ENCODE data around the gene ANXA8.
A peak's percentile ranks its signal among the peaks of the same experiment; 100 is the strongest.
"Not testable (repeated sequence)": the region's sequence is repeated elsewhere in the genome, so short reads cannot be mapped to it uniquely, and the experiment has no call there.

Gene ANXA8

DNA sequence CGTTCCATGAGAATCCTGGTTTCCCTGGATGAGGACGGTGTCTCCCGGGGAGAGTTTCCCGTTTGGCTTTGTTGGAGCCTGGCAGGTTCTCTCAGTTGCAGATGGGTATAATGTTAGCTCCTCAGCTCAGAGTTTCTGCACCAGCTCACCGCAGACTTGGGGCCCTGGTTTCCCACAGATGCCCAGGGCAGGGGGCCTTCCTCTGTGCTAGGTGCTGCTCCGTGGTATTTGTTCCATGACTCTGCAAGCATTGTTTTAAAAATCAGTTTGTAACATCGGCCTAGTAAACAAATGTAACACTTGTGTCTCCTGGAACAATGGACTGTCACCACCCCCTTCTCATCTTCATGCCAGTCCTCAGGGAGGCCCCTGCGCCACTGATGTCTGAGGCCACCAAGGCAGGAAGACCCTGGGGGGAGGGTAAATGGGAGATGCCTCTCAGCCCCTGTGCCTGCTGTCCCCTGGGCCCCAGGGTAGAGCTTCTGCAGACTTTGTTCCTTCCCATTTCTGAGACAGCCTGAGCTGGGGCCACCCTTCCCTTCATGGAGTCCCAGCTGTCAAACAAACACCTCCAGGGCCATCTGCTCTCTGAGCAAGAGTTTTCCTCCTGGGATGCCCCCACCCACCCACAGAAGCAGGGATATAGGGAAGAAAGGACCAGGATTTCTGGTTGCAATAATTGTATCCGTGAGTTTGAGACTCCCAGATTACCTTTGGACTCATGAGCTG is 28.4 kb downstream of the ANXA8 start:
- H3K9me3 Mint-ChIP-seq = not testable (repeated sequence)

DNA sequence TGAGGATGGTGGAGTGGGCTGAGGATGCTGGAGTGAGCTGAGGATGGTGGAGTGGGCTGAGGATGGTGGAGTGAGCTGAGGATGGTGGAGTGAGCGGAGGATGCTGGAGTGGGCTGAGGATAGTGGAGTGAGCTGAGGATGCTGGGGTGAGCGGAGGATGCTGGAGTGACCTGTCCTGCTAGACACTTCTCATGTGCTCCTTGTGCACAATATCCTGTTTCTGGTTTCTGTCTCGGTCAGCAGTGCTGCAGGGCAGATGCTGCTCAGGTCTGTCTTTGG is 29.2 kb downstream of the ANXA8 start:
- no peaks in the 10 kb centered on the region for H3K4me1 Mint-ChIP-seq
- H3K9me3 Mint-ChIP-seq = no peaks in the 10 kb centered on the region
- H3K36me3 Mint-ChIP-seq = no peaks in the 10 kb centered on the region
- H3K4me3 Mint-ChIP-seq = no peak overlapping the region
- DNase-seq (ENCODE audit: low spot score in 2 of 2) (peak in 1 of 2 donors; percentile 23), ATAC-seq (no peak)
- H3K27ac Mint-ChIP-seq = no peak overlapping the region

More for the DNA sequence above, 28.4 kb downstream of the ANXA8 start:
- DNase-seq (ENCODE audit: low spot score in 2 of 2) = peak in 1 of 2 donors; percentile 35
- not testable (repeated sequence) for H3K36me3 Mint-ChIP-seq, H3K4me1 Mint-ChIP-seq, ATAC-seq, H3K27ac Mint-ChIP-seq, H3K4me3 Mint-ChIP-seq

DNA sequence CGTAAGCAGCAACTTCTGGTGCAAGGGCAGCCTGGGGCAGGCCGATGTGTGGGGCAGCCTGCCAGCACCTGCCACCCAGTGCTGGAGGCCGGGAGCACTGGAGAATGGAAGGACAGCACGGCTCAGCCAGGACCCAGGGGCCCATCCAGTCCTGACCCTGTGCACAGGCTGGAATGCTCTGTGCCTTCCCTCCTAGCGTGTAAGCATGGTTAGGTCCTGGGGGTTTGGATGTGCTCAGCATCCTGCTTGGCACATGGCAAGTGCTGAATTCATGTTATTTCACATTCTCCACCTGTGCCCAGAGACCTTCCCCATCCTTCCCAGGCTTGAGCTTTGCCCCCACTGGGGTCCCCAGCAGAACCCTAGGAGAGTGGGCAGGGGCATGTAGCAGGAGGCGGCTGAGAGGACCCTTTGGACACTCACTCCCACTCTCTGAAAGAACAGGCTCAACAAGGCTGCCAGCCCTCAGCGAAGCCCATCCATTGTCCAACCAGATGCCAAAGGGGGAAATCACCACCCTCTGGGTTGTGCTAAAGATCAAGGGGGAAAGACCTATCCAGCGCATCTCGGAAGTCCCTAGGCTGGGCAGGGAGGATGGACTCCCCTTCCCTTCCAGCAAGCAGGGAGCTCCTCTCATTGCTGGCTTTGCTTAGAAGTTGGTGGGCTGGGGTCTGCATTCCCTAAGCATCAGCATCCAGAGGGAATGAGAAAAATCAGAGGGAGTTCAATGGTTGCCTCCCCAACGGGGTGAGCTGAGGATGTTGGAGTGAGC is 29.7 kb downstream of the ANXA8 start:
- Mint-ChIP-seq H3K36me3 (no peaks in the 10 kb centered on the region), H3K9me3 (no peaks in the 10 kb centered on the region), H3K4me3 (no peak overlapping the region), H3K4me1 (no peaks in the 10 kb centered on the region), H3K27ac (no peak overlapping the region)
- ATAC-seq = no peak
- no peak for DNase-seq (ENCODE audit: low spot score in 2 of 2)

DNA sequence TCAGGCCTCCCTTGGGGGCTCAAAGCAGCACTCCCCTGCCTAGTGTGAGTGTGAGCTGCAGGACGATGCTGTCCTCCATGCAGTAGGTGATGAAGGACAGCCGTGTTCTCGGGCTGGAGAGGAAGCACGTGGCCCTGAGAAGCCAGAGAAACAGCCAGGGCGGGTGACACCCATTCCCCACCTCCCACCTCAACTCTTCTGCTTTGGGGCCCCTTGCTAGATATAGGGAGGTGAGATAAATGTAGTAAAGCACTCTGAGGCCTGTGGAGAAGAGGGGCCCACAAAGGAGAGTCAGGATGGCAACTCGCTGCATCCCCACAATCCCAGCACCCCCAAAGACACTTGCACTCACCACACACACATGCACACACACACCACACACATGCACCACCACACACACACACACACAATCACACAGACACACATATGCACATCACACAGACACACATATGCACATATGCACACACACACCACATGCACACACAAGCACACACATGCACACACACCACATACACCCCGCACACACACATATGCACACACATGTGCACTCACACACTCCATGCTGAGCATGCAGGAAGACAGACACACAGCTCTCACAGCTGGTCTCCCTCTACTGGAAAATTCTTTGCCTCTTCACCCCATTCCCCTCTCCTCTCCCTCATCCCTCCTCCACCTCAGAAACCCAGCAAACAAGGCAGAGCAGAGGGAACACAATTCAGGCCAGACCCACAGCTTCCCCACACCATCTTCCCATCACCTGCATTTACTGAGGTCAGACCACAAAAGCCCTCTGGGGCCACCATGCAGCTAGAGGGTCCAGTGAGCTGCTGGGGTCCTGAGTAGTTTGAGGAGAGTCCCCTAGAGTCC is 30.5 kb downstream of the ANXA8 start:
- H3K4me3 Mint-ChIP-seq = no peak overlapping the region
- DNase-seq (ENCODE audit: low spot score in 2 of 2) = no peak
- no peak overlapping the region for H3K27ac Mint-ChIP-seq
- no peak for ATAC-seq
- H3K36me3 Mint-ChIP-seq = no peaks in the 10 kb centered on the region
- H3K9me3 Mint-ChIP-seq = no peaks in the 10 kb centered on the region
- peaks cover 7% of the 10 kb centered on the region for H3K4me1 Mint-ChIP-seq

DNA sequence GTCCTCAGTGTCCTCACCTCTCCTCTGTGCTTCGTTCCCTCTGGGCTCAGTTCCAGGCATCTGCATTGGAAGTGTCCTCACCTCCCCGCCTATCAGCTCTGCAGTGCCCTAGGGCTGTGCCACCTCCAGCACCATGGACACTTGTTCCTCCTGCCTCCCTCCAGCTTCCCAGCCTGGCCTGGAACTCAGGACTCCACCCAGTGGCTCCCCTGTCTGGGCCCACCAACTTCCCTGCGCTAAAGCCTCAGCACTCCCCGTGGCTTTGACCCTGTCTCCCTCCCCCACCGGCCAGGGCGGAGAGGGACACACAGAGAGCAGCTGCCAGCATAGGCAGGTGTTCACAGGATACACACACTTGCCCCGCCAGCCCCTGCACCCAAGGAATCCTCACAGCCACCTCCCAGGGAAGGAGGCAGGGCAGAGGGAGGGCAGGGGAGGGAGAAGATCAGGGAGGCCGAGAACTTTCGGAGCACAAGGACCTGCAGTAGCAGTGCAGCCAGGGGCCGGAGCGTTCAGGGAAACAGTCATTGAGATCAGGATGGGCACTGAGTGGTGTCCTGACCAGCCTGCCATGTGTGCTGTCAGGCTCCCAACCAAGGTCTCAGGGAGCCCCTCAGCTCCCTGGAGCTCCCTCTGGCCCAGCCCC is 31.3 kb downstream of the ANXA8 start:
- Mint-ChIP-seq H3K36me3 (no peaks in the 10 kb centered on the region), H3K27ac (no peak overlapping the region), H3K4me1 (peaks cover 15% of the 10 kb centered on the region), H3K9me3 (peaks cover 5% of the 10 kb centered on the region), H3K4me3 (no peak overlapping the region)
- ATAC-seq = no peak
- no peak for DNase-seq (ENCODE audit: low spot score in 2 of 2)

DNA sequence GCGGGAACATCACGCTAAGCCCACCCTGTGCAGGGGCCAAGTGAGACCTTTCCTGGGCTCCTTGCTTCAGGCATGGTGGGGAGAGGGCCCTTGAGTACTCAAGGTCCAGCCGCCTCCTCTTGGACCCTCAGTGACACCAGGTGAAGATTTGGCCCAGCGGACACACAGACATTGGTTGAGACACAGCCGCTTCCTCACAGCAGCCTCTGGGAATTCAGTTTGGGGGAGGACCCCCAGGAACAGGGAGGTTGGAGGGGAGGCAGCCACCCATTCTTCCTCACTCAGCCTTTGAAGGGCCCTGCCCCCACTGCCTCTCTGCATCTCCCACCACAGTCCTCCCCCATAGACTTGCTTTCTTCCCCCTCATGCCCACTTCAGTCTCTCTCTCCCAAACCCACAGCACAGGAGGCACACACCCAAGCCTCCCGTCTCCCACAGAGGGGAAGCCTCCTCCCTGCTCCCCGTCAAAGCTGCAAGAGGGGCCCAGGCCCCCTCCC is 31.9 kb downstream of the ANXA8 start:
- H3K4me3 Mint-ChIP-seq = no peak overlapping the region
- no peak for DNase-seq (ENCODE audit: low spot score in 2 of 2)
- peaks cover 15% of the 10 kb centered on the region for H3K4me1 Mint-ChIP-seq
- no peak for ATAC-seq
- H3K27ac Mint-ChIP-seq = no peak overlapping the region
- H3K36me3 Mint-ChIP-seq = no peaks in the 10 kb centered on the region
- H3K9me3 Mint-ChIP-seq = peaks cover 6% of the 10 kb centered on the region

DNA sequence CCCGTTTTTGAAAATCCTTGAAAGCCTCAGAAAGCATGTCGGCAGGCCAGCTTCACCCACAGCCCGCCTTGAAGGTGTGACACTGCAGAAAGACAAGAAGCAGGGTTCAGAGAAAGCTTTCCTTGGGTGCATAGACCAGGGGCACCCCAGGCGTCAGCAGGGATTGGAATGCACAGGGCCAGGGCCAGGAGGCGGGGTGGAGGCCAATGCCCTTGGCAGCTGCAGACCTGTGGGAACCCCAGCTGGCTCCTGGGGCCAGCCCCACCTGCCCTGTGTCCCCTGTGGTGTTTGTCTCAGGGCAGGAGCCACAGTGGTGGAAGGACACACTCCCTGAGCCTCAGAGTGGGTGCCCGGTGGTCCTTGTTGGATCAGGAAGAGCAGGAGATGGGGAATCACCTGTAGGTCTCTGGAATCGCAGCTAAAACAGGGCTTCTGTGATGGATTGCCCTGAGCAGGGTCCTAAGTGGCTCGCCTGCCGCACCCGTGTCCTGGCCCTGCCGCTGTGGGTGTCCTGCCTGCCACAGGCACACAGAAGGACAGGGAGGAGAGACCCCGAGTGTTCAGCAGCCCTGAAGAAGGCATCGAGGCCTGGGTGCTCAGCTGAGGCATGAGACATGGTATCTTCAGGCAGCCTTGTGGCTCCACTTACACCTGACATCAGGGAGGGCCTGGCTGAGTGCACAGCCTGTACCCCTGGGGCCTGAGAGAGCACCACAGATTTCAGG is 32.5 kb downstream of the ANXA8 start:
- no peak overlapping the region for H3K4me3 Mint-ChIP-seq
- ATAC-seq = peak; percentile 6
- DNase-seq (ENCODE audit: low spot score in 2 of 2) = no peak
- peaks cover 6% of the 10 kb centered on the region for H3K9me3 Mint-ChIP-seq
- peaks cover 15% of the 10 kb centered on the region for H3K4me1 Mint-ChIP-seq
- no peak overlapping the region for H3K27ac Mint-ChIP-seq
- no peaks in the 10 kb centered on the region for H3K36me3 Mint-ChIP-seq

DNA sequence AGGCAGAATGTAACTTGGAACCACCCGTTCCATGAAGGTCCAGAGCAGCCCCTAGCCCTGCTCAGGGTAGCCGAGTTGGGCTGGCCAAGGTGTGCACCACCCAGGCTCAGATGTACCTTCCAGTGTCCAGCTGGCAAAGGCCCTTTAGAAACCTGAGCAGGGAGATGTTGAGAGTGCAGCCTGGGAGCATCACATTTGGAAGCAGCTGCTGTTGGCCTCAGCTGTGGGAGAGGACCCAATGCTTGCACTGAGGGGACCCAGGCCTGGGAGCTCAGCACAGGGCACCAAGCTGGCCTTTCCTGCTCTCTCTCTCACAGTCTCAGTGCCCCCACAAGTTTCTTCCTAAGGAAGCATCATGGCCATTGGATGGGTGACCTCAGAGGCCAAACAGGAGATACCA is 33.5 kb downstream of the ANXA8 start:
- Mint-ChIP-seq H3K4me3 (no peak overlapping the region), H3K4me1 (peaks cover 15% of the 10 kb centered on the region), H3K36me3 (no peaks in the 10 kb centered on the region), H3K9me3 (peaks cover 12% of the 10 kb centered on the region), H3K27ac (no peak overlapping the region)
- ATAC-seq = no peak
- no peak for DNase-seq (ENCODE audit: low spot score in 2 of 2)

DNA sequence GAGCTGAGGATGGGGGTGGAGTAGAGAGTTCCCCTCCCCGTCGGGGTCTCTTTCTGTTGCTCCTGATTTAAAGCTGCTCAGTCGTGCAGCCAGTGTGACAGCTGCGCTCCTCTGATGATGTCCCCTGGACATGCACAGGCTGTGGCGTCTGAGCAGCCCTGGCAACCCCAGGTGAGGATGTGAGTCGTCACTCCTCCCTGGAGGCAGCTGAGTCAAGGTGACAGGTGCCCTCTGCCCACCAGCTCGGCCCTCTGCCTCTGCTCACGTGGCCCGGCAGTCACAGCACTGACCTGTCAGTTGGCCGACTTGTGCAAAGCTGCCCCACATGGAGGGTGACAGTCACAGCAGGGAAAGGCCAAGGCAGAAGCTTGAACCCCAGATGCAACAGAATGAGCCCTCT is 33.9 kb downstream of the ANXA8 start:
- no peak for ATAC-seq
- no peak overlapping the region for H3K27ac Mint-ChIP-seq

DNA sequence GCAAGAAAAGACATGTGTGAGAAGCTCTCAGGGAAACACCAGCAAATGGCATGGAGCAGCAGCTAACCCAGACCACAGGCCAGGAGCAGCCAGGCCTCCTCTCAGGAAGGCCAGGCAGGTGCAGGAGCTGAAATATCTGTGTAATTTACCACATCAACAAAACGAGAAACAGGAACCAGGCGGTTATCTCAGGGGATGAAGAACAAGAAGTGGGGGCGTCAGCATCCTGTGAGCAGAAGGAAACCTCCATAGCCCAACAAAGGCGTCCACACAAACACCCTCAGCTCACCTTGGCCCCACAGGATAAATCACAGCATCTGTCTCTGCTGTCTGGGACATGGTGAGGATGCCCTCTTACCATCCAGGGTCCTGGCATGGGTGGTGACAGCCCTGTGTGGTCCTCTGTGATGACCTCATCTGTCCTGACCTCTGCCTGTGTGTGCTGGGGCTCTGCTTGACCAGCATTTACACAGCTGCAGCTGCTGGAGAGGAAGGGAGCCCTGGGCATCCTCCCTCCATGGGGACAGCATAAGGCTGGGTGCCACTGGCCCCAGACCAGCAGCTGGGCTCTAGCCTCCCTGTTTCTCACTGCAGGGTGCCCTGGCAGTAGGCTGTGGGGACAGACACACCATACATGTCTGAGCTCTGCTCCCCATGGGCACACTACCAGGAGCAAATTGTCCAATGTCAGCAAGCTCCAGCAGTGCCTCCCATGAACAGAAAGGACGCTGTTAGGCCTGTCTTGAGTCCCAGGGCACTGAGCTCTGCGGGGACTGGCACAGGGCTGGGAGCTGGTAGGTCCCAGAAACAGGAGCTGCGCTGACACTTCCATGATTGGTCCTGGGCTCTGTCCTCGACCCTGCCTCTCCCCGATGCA is 34.6 kb downstream of the ANXA8 start:
- Mint-ChIP-seq H3K4me3 (no peak overlapping the region), H3K4me1 (peaks cover 15% of the 10 kb centered on the region), H3K9me3 (peaks cover 16% of the 10 kb centered on the region), H3K36me3 (no peaks in the 10 kb centered on the region), H3K27ac (no peak overlapping the region)
- ATAC-seq (no peak), DNase-seq (ENCODE audit: low spot score in 2 of 2) (no peak)

More for the DNA sequence above, 33.9 kb downstream of the ANXA8 start:
- no peaks in the 10 kb centered on the region for H3K36me3 Mint-ChIP-seq
- DNase-seq (ENCODE audit: low spot score in 2 of 2) = no peak
- H3K4me1 Mint-ChIP-seq = peaks cover 15% of the 10 kb centered on the region
- H3K9me3 Mint-ChIP-seq = peaks cover 16% of the 10 kb centered on the region
- no peak overlapping the region for H3K4me3 Mint-ChIP-seq

DNA sequence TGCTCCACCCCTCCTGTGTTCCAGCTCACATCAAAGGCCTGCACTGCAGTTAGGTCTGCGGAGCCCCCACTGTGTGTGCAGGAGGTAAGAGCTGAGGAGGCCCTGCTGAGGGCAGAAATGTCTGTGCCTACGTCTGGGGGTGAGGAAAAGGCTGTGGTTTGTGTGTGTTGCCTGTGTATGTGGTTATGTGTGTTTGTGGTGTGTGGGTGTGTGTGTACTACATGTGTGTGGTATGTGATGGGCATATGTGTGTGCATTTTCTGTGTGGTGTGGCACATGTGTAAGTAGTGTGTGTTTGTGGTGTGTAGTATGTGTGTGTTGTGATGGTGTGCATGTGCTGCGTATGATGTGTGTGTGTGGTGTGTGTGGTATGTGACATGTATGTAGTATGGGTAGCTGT is 36.2 kb downstream of the ANXA8 start:
- ATAC-seq (no peak), DNase-seq (ENCODE audit: low spot score in 2 of 2) (no peak)
- peaks cover 15% of the 10 kb centered on the region for H3K4me1 Mint-ChIP-seq
- no peak overlapping the region for H3K27ac Mint-ChIP-seq
- peaks cover 16% of the 10 kb centered on the region for H3K9me3 Mint-ChIP-seq
- no peak overlapping the region for H3K4me3 Mint-ChIP-seq
- H3K36me3 Mint-ChIP-seq = no peaks in the 10 kb centered on the region

DNA sequence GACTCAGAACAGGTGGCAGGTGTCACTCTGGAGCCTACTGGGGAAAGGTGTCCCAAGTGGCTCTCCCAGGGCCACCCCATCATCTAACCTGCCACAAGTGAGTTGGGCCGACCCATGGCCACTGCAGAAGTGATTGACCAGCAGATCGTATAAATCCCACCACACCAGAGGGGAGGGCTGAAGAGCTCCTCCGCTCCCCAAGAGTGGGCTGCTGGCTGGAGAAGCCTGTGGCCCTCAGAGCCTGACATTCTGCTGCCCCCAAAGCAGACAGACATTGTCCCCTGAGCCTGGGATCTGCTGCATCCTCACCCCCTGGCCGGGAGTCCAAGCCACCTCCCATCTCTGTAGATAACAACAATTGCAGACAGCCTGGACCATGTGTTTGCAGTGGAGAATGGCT is 36.7 kb downstream of the ANXA8 start:
- no peak for DNase-seq (ENCODE audit: low spot score in 2 of 2)
- no peaks in the 10 kb centered on the region for H3K36me3 Mint-ChIP-seq
- peaks cover 16% of the 10 kb centered on the region for H3K9me3 Mint-ChIP-seq
- no peak overlapping the region for H3K4me3 Mint-ChIP-seq
- peaks cover 15% of the 10 kb centered on the region for H3K4me1 Mint-ChIP-seq
- no peak for ATAC-seq
- no peak overlapping the region for H3K27ac Mint-ChIP-seq

DNA sequence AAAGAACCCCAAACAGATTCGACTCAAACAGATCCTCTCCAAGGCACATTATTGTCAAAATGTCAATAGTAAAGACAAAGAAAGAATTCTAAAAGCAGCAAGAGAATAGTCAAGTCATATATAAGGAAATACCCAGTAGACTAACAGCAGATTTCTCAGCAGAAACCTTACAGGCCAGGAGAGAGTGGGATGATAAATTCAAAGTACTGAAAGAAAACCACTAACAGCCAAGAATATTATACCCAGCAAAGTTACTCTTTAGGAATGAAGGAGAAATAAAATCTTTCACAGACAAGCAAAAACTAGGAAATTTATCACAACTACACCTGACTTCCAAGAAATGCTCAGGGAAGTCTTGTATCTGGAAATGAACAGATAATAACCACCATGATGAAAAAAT is 38.2 kb downstream of the ANXA8 start:
- DNase-seq (ENCODE audit: low spot score in 2 of 2) (no peak), ATAC-seq (no peak)
- Mint-ChIP-seq H3K4me3 (no peak overlapping the region), H3K9me3 (peaks cover 16% of the 10 kb centered on the region), H3K4me1 (peaks cover 15% of the 10 kb centered on the region), H3K36me3 (no peaks in the 10 kb centered on the region), H3K27ac (no peak overlapping the region)

DNA sequence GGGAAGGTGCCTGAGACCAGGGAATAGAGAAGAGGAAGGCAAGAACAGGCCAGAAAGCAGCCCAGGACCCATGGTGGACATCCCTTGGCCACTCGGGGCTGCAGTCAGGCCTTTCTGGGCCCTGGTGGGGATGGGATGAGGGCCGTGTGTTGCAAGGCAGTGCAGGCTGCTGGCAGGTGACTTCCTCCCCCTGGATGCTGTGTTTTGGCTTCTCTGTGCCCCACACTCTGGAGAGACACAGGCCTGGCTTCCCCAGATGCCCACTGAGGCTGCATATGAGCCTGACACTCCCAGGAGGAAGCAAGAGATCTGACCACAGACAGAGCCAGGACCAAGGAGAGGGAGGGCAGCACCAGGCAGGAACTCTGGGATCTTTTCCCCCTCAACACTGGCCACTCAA is 39.9 kb downstream of the ANXA8 start:
- no peak overlapping the region for H3K27ac Mint-ChIP-seq
- H3K4me1 Mint-ChIP-seq = peaks cover 14% of the 10 kb centered on the region
- H3K9me3 Mint-ChIP-seq = peaks cover 16% of the 10 kb centered on the region
- H3K36me3 Mint-ChIP-seq = no peaks in the 10 kb centered on the region
- DNase-seq (ENCODE audit: low spot score in 2 of 2) = no peak
- ATAC-seq = no peak
- H3K4me3 Mint-ChIP-seq = no peak overlapping the region
